ENCODE results near the gene LRRC37A. TPM values are rescaled to one million over a fixed set of nuclear protein-coding genes. Genes with fewer than 3 reads are reported as not detected.
"Not testable (repeated sequence)": the region's sequence is repeated elsewhere in the genome, so short reads cannot be mapped to it uniquely, and the experiment has no call there.

Gene LRRC37A
- total RNA-seq, 1 experiment from 2014 or later, result 0.36 TPM

GRCh38 chr17:46287587-46287986, 7.3 kb upstream of the LRRC37A start:
- not testable (repeated sequence) for DNase-seq (ENCODE audit: low read depth)

GRCh38 chr17:46290906-46291546, 3.9 kb upstream of the LRRC37A start:
- not testable (repeated sequence) for DNase-seq (ENCODE audit: low read depth)

- DNase-seq (ENCODE audit: low read depth), result not testable (repeated sequence)
These were observed 3.3 kb upstream of the LRRC37A start for GRCh38 chr17:46291618-46292017.

GRCh38 chr17:46341220-46341619, 46.3 kb downstream of the LRRC37A start:
- not testable (repeated sequence) for DNase-seq (ENCODE audit: low read depth)

GRCh38 chr17:46342131-46342530, 47.2 kb downstream of the LRRC37A start:
- not testable (repeated sequence) for DNase-seq (ENCODE audit: low read depth)

GRCh38 chr17:46348345-46348744, 53.4 kb downstream of the LRRC37A start:
- DNase-seq (ENCODE audit: low read depth), result not testable (repeated sequence)

GRCh38 chr17:46349060-46349459, 54.1 kb downstream of the LRRC37A start:
- not testable (repeated sequence) for DNase-seq (ENCODE audit: low read depth)

GRCh38 chr17:46353856-46354255, 58.9 kb downstream of the LRRC37A start:
- DNase-seq (ENCODE audit: low read depth), result not testable (repeated sequence)

GRCh38 chr17:46361145-46361735, 66.3 kb downstream of the LRRC37A start:
- not testable (repeated sequence) for DNase-seq (ENCODE audit: low read depth)

- not testable (repeated sequence) for DNase-seq (ENCODE audit: low read depth)
These were observed 66.8 kb downstream of the LRRC37A start, which contains the start of gene ARL17B for GRCh38 chr17:46361755-46362154. Gene ARL17B, minus strand, starts transcription at chr17:46361766. Its CDS starts 3,369 bp downstream, at chr17:46358397.

GRCh38 chr17:46367520-46367919, 72.6 kb downstream of the LRRC37A start:
- DNase-seq (ENCODE audit: low read depth), result not testable (repeated sequence)

- DNase-seq (ENCODE audit: low read depth), result not testable (repeated sequence)
These were observed 77.6 kb downstream of the LRRC37A start for GRCh38 chr17:46372236-46373229.

- DNase-seq (ENCODE audit: low read depth), result not testable (repeated sequence)
These were observed 78.5 kb downstream of the LRRC37A start for GRCh38 chr17:46373418-46373817.

GRCh38 chr17:46383118-46383517, 88.2 kb downstream of the LRRC37A start:
- DNase-seq (ENCODE audit: low read depth), result not testable (repeated sequence)

- not testable (repeated sequence) for DNase-seq (ENCODE audit: low read depth)
These were observed 90.6 kb downstream of the LRRC37A start for GRCh38 chr17:46385491-46385890.

Other genes starting within 250 kb of the LRRC37A start
- 16.0 and 23.7 TPM in 2 replicates for gene KANSL1, start 101.7 kb upstream of the LRRC37A start, total RNA-seq (2014; rRNA removed; shearing (Covaris generic))
- 13.1 and 18.1 TPM in 2 replicates for gene ARL17B, start 66.6 kb downstream of the LRRC37A start, total RNA-seq (2014; rRNA removed; shearing (Covaris generic))
- gene LRRC37A2, start 217.3 kb downstream of the LRRC37A start, total RNA-seq (2014; rRNA removed; shearing (Covaris generic)), result 1.7 and 2.5 TPM in 2 replicates

All from RPMI7951 (cell line).